ENCODE data around the gene SDF4. TPM values are rescaled to one million over a fixed set of nuclear protein-coding genes. Genes with fewer than 3 reads are reported as not detected.

The SDF4 gene
- total RNA-seq, 4 donors from 2014 or later: 57.5 to 87.6 (median 73.1) TPM

DNA sequence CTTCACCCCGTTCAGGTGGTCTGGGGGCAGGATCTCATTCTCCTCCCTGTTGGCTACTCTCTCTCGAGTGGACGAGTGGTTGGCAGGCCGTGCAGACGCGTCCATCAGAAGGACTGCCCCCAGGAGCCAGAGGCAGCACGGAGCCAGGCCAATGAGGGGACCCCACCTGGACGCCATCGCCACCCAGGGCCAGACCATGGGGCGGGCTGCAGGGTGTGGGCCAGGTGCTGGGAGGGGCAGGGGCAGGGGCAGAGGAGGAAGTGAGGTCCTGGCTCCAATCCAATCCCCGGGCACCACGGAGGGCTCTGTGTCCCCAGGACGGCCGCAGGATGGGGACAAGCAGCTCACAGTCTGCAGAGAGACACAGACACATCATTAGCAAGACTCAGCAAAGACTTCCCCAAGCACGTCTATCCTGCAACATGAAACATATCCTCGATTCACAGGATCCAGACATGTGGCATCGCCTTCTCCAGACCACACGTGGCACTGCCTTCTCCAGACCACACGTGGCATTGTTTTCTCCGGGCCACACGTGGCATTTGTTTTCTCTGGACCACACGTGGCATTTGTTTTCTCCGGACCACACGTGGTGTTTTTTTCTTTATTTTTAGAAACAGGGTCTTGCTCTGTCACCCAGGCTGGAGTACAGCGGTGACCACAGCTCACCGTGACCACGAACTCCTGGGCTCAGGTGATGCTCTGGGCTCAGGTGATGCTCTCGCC, 3.0 kb downstream of the SDF4 start:
- WGBS: 80% methylated on average over 27 of the region's 28 CpGs
- no peak overlapping the region for H3K4me3 ChIP-seq
- TF ChIP-seq, protein P1, sequence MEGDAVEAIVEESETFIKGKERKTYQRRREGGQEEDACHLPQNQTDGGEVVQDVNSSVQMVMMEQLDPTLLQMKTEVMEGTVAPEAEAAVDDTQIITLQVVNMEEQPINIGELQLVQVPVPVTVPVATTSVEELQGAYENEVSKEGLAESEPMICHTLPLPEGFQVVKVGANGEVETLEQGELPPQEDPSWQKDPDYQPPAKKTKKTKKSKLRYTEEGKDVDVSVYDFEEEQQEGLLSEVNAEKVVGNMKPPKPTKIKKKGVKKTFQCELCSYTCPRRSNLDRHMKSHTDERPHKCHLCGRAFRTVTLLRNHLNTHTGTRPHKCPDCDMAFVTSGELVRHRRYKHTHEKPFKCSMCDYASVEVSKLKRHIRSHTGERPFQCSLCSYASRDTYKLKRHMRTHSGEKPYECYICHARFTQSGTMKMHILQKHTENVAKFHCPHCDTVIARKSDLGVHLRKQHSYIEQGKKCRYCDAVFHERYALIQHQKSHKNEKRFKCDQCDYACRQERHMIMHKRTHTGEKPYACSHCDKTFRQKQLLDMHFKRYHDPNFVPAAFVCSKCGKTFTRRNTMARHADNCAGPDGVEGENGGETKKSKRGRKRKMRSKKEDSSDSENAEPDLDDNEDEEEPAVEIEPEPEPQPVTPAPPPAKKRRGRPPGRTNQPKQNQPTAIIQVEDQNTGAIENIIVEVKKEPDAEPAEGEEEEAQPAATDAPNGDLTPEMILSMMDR (IDR thresholded peaks at IDR 0.05): no peak
- TF ChIP-seq EP300 (IDR thresholded peaks at IDR 0.05): no peak
- TF ChIP-seq POLR2A (IDR thresholded peaks at IDR 0.05): no peak
- no peak for TF ChIP-seq POLR2AphosphoS5 (IDR thresholded peaks at IDR 0.05)
- DNase-seq (ENCODE audit: low spot score in 2 of 2): no peak
- peaks cover 42% of the 10 kb centered on the region for H3K36me3 ChIP-seq
- peaks cover 41% of the 10 kb centered on the region for H3K4me1 ChIP-seq
- no peak overlapping the region for H3K27ac ChIP-seq
- no peaks in the 10 kb centered on the region for H3K27me3 ChIP-seq
- H3K9me3 ChIP-seq: no peaks in the 10 kb centered on the region

DNA sequence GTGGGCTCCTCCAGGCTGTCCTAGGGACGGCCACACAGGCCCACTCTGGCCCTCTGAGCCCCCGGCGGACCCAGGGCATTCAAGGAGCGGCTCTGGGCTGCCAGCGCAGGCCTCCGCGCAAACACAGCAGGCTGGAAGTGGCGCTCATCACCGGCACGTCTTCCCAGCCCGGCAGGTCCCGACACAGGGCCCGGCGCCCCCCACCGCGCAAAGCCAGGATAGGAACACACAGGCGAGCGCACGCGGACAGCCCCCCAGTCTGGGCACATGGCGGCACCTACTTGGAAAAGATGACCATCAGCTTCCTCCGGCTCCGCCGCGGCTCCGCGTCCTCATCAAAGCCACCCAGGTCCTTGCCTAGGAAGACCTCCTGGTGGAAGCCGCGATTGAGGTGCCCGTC, 3.6 kb downstream of the SDF4 start:
- DNase-seq (ENCODE audit: low spot score in 2 of 2): no peak
- H3K36me3 ChIP-seq: peaks cover 47% of the 10 kb centered on the region
- TF ChIP-seq EP300 (IDR thresholded peaks at IDR 0.05) (no peak), POLR2A (IDR thresholded peaks at IDR 0.05) (no peak), POLR2AphosphoS5 (IDR thresholded peaks at IDR 0.05) (no peak)
- TF ChIP-seq, protein P1 (IDR thresholded peaks at IDR 0.05): no peak
- H3K27me3 ChIP-seq: no peaks in the 10 kb centered on the region
- H3K9me3 ChIP-seq: no peaks in the 10 kb centered on the region
- no peak overlapping the region for H3K4me3 ChIP-seq
- H3K4me1 ChIP-seq: peaks cover 37% of the 10 kb centered on the region
- 86% methylated on average over 13 of the region's 30 CpGs for WGBS
- H3K27ac ChIP-seq: no peak overlapping the region

DNA sequence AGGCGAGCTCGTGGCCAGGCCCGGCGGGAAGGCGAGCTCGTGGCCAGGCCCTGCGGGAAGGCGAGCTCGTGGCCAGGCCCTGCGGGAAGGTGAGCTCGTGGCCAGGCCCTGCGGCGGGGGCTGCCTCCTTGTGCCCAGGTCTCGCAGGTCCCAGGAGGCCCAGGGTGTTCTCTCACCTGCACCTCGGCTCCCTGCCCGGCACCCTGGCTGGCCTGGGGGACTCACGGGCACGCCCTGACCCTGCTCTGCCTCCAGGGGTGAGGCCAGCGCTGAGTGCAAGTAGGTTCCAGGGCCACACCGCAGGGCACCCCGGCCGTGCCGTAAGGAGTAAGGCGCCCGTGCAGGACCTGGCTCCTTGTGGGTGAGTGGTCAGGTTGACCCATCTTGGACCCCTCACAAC, 4.4 kb downstream of the SDF4 start:
- Histone ChIP-seq H3K27me3 (no peaks in the 10 kb centered on the region), H3K4me1 (peaks cover 29% of the 10 kb centered on the region), H3K27ac (no peak overlapping the region), H3K4me3 (no peak overlapping the region), H3K36me3 (peaks cover 55% of the 10 kb centered on the region), H3K9me3 (no peaks in the 10 kb centered on the region)
- no peak for TF ChIP-seq POLR2AphosphoS5 (IDR thresholded peaks at IDR 0.05)
- no peak for TF ChIP-seq EP300 (IDR thresholded peaks at IDR 0.05)
- no peak for TF ChIP-seq POLR2A (IDR thresholded peaks at IDR 0.05)
- TF ChIP-seq, protein P1 (IDR thresholded peaks at IDR 0.05): no peak
- no peak for DNase-seq (ENCODE audit: low spot score in 2 of 2)
- WGBS: no CpG with 5 or more reads among the region's 25 CpGs

DNA sequence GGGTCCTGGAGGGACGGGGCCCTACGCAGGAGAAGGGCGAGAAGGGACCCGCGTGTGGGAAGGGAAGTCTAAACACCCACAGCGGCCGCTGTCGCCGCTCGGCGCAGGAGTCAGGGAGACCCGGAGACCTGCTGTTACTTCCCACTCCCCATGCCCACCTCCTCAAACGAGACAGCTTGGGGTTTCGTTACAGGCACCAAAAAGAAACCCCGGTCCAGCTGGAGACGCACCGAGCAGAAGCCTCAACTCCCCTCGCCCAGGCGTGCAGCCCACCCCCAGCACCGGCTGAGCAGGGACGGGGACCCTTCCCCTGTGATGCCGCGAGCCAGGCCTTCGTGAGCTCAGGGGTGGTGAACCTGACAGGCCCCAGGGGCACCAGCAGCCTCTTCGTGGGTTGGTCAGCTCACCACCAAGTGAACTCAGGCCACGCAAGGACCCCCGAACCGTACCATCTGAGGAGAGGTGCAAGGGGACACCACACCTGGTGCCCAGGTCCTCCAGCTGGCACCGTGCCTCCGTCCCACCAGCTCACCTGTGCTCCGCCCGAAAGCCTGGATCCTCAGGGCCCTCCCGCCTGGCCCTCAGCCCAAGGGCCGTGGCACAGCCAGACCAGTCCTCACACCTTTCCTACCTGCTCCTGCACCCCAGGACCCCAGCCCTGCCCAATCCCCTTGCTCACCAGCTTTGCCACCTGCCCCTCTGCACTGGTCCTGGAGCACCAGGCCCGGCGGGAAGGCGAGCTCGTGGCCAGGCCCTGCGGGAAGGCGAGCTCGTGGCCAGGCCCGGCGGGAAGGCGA, 5.0 kb downstream of the SDF4 start:
- TF ChIP-seq EP300 (IDR thresholded peaks at IDR 0.05) (no peak), POLR2A (IDR thresholded peaks at IDR 0.05) (no peak), POLR2AphosphoS5 (IDR thresholded peaks at IDR 0.05) (no peak)
- TF ChIP-seq, protein P1 (IDR thresholded peaks at IDR 0.05): no peak
- 84% methylated on average over 5 of the region's 44 CpGs for WGBS
- Histone ChIP-seq H3K9me3 (no peaks in the 10 kb centered on the region), H3K36me3 (peaks cover 62% of the 10 kb centered on the region), H3K4me1 (peaks cover 29% of the 10 kb centered on the region), H3K4me3 (no peak overlapping the region), H3K27ac (no peak overlapping the region), H3K27me3 (no peaks in the 10 kb centered on the region)
- no peak for DNase-seq (ENCODE audit: low spot score in 2 of 2)

DNA sequence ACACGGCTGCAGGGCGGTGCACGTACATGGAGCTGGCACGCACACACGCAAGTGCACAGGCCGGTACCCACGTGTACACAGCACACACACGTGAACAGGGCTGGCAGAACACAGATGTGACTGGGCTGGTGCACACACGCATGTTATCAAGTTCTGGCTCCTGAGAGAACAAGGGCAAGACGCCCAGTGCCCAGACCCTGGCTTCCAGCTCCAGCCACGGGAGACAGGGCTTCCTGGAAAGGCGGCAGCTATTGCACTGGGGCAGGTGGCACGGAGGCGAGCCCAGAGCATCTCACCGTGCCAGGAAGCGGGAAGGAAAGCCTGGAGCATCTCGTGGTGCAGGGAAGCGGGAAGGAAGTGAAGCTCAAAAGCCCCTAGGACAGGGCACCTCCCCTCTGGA, 5.9 kb downstream of the SDF4 start:
- Histone ChIP-seq H3K27ac (no peak overlapping the region), H3K27me3 (no peaks in the 10 kb centered on the region), H3K4me3 (no peak overlapping the region), H3K9me3 (no peaks in the 10 kb centered on the region), H3K4me1 (peaks cover 27% of the 10 kb centered on the region), H3K36me3 (peaks cover 70% of the 10 kb centered on the region)
- 75% methylated on average over 14 of the region's 18 CpGs for WGBS
- TF ChIP-seq, protein P1 (IDR thresholded peaks at IDR 0.05): no peak
- no peak for DNase-seq (ENCODE audit: low spot score in 2 of 2)

All from suprapubic skin (tissue), 4 donors.